GM19372 (cell line): ENCODE measurements around the gene NBAS.
A peak's percentile ranks its signal among the peaks of the same experiment; 100 is the strongest.

ENCODE experiments used
- ATAC-seq: cut with Tn5 transposase; IDR thresholded peaks from one replicate; pipeline ENCODE4 v1.9.1; 2021; ENCODE audit warnings: mild to moderate bottlenecking, low read depth, moderate library complexity; ENCODE audit not compliant: unreplicated experiment

NBAS gene

DNA sequence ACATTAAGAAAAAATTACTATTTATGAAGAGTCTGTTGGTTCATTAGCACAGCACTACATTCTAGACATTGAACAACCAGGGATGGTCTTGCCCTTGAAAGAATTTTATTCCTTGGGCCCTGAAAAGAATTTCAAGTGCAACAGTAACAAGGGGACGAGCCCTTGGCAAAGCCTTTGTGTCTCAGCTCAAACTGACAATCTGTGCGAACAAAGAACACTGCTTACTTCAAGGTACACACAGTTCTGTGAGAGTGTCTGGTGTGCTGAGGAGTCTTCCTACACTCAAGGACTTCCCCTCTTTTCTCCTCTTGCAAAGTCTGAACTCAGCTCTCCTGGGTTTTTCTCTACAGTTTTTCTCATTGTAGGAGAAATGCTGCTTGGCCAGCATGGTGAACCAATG, 373.4 kb downstream of the NBAS start:
- ATAC-seq: no peak

DNA sequence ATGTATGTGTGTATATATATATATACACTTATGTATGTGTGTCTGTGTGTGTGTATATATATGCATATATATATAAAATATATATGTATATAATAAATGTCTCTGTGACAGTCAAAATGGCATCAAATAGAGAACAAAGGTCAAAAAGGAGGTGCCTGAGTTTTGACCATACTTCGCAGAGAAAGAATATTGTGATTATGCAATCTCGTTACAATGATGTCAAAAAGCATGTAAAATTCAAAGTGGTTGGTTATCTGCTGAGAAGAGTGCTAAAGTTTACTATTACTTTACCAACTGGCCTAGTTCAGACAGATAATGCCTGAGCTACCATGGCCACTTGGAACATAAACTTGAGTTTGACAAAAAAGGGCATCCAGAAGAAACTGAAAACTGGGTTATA, 375.0 kb downstream of the NBAS start:
- no peak for ATAC-seq

DNA sequence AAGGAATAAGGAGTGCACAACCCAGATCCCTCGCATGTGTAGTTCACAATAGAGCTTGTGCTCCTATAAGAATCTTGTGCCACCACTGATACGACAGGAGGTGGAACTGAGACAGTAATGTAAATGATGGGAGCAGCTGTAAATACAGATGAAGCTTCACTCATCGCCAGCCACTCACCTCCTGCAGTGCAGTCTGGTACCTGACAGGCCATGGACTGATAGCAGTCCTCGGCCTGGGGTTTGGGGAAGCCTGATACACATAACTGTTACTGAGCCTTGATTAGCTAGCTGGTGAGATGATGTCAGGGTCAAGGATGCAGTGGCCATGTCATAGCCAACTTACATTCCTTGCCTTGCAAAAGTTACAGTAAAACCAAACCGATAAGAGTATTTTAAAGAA, 376.6 kb downstream of the NBAS start:
- ATAC-seq: no peak

DNA sequence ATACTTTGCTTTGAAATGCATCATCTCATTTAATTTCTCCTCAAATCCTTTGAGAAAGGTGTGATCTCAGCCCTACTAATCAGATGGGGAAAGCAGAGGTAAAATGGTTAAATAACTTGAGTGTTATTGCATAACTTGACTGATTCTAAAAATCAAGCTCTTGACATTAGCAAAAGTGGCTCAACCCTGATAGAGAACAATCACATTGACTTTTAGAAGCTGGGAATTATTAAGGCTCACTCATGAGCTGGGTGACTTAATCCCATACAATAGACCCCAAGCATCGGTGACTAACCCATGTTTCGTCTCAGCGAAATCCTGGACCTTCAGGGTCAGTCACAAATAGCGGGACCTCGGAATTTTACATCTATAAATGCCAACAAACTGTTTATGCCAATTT, 378.9 kb downstream of the NBAS start:
- ATAC-seq: no peak

DNA sequence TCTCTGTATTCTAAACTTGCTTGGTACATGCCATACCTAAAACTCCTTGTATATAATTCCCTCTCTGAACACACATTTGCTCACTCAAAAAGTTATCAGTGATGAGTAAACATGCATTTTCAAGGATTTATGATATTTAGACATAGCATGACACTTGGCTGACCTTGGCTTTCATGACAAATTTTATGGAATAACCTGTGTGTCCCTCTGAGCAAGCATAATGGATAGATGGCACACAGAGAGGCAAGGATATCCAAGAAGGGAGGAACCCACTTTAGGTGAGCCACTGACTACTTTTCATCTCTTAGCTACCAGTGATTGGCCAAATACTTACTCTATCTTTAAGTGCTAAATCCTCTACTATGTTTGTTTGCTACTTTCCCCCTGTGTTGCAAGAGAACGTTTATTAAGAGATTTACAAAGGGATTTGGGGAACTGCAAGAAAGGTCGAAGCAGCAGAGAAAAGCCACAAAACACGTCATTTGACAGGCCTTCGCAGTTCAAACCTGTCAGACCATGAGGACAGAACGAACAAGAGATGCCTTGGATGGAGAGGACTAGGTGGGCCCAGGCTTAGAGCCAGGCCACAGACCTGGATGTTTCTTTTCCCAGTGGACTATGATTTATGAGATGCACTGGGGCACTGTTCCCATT, 379.9 kb downstream of the NBAS start:
- ATAC-seq: no peak

DNA sequence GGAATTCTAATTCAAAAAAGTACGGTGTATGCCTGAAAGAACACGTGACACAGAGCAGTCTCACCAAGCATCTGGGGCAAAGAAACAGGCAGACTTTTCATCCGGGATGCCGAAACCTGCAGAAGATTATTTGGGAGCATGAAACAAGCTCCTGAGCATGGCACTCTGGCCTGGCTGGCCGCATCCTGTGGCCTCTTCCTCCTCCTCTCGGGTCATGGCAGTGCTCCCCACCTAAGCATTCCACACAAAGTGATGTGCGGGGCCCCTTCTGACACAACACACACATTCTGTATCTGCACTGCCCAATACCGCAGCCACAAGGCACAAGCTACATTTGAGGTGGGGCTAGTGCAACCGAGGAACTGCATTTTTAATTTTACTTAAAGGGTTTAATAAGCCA, 380.8 kb downstream of the NBAS start:
- ATAC-seq: no peak

DNA sequence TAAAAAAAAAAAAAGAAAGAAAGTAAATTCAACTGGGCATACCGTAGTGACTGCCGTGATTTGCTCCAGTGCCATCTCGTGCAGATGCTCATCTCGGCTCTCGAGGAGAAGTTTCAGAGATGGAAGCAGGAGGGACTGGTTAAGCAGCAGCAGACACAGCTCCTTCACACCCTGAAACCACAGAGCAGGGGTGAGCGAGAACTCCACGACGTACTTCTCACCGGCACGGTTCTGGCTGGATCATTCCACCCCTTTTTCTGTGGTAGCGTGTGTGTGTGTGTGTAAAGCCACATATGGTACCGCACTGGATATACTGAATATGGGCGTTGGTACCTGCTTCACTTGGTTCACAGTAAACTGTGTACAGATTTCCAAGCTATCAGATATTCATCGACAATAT, 382.2 kb downstream of the NBAS start:
- no peak for ATAC-seq

DNA sequence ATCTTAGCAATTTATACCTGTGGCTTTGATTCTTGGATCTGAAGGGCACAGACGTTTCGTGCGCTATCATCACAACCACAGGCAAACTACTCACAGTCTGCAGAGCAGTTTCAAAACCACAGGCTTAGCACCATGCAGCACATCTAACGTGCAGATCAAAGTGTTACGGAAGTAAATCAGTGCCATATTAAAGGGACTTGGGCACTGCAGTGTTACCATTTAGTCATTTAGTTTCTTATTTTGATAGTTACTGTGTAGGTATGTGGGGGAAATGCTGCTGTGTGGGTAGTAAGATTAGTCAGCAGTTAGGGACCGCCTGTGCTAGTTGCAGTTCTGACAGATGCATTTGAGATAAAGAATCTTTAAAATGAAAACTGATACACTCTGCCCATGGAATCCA, 384.0 kb downstream of the NBAS start:
- peak; percentile 90 for ATAC-seq

DNA sequence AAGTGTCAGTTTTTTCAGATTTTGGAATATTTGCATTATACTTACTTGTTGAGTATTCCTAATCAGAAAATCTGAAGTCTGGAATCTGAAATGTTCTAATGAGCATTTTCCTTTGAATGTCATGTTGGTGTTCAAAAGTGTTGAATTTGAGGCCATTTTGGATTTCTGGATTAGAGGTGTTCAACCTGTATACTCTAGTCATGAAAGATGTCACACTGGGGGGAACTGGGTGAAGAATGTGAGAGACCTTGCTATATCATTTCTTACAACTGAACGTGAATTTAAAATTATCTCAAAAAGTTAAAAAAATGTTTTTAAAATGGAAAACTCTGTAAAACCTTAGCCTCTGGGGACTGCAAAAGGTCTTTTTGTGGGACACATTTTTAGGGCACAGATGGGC, 384.5 kb downstream of the NBAS start:
- no peak for ATAC-seq

DNA sequence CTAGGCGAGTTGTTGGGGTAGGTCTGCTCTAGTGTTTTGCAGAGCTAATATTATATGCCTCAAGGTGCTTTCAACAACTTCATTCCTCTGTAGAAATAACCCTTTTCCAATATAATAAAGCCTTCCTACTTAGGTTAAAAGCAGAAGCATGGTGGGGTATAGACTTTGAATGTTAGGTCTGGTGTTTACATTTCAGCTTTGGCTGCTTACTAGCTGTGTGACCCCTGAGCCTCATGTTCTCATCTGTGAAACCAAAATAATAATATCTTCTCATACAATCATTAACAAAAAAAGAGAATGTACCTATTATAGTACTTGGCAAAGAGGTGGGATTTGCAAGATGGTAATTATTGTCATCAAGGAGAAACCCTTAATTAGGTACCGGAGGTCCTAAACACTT, 386.6 kb downstream of the NBAS start:
- no peak for ATAC-seq

DNA sequence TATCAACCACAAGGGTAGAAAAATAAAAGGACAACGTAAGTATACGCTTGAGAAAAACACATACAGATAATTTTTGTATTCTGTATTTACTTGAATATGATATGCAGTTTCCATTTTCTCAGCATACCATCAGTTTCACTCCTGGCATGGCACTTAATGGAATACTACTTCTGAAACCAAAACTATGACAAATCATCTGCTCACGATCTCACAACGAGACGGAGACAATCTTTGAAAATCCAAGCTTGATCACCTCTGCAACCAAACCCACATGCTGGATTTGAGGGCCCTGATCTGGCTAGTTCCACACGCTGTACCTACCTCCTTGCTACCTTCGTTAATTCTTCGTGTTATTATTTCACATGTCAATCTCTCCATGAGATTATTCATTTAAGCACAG, 387.6 kb downstream of the NBAS start:
- ATAC-seq: no peak

DNA sequence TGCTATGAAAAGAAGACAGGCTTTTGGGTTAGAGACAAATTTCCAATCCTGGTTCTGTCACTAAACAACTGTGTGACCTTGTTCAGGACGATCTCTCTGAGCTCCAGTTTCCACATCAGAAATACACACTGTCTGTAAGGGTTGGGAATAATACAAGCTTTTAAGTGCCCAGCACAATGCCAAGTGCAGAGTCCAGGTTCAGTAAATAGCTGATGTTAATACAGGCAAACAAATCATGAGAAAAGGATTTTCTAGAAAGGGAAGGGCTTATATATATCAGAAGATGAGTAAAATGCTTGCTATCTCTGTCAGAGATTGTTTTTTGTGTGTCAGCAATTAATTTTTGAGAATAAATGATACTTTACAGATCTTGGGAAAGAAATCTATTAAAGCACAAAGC, 388.3 kb downstream of the NBAS start:
- no peak for ATAC-seq

DNA sequence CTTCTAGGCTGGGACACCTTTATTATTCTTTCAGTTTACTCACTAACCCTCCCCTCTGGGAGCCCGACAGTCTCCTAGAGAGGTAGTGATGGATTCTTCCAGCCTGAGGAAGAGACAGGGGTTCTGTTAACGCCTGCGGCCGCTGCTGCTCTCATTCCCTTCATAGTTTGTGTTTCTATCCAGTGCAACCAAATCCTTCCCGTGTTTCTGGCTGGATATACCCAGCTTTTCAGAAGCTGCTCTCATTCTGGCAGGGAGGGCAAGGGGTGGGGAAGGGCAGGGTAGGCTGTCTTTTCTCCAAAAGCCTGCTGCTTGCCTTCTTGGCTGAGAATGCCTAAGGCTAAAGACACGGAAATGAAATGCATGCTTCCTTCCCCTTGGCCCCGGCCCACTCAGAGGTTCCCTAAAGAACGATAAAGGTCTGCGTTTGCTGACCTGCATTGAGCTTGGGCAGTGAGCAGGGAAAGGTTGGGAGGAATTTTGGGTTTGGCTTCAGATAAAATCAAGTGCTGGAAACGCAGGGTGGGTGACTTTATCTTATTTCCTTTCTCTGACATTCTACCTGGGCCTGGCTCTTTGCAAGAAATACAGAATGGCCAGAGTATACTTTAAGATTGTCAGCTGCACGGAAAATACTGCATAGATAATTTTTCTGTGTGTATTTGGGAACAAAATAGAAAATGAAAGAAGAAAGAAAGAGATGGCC, 390.9 kb downstream of the NBAS start:
- no peak for ATAC-seq

DNA sequence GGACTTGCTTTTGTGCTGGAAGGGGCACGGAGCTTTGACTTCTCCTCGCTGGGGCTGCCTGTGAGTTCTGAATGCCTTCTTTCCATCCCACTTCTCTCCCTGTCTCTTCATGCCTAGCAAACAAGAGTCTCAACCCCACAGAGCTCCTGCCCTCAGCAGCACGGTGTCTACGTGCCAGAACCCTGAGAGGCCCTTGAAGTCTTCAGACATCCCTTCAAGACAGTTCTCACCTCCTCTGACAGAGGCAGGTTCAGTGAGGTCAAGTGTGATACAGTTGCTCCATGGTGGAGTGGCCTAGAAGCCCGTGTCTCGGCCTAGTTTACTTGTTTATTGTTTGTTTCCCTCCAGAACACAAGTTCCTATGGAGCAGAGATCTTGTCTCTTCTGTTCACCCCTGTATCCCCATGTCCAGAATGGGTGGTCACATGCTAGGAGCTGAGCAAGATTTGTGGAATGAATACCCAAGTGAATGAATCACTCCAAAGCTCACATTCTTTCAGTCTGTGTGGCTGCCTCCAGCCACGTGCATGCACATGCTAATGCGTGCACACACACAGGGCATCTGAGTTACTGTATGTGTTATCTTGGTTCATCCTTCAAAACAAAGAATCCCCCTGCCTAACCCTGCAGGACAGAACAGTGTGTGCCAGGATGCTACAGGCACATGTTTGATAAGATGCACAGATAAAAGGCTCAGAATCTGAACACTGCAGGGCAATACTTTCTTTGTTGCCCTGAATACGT, 391.6 kb downstream of the NBAS start:
- ATAC-seq: no peak

DNA sequence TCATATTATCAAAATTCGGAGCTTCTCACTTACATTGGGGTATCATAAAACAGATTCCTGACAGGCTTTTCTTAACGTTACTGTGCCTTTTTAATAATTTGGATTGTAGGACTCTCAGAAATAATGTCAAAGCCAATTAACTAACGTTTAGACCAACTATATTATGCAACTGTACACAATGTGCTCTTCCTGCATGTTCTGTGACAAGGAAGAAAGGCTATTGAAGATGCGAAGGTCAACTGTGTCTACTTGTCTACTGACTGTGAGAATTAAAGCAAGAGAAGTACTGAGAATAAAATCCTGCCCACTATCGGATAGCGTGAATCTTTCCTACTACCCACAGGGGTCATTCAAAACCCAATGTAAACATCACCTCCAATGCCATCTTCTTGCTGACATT, 393.0 kb downstream of the NBAS start:
- ATAC-seq: no peak

DNA sequence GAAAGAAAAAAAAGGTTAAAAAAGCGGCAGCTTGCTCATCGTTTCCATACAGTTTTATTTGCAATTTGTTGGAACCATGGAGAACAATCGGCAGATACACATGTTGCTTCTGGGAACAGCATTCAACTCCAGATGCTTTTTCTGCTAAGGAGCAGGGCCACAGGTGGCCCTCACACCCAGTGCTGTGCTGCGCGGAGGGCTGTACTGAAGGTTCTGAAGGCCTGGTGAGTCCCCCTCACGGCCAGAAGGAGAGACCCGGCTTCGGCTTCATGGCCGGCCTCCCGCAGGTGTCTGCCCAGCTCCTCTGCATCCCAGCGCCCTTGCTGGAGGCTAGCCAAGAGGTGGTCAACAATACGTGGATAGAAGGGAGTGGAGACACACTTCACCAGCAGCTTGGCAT, 394.3 kb downstream of the NBAS start:
- no peak for ATAC-seq

DNA sequence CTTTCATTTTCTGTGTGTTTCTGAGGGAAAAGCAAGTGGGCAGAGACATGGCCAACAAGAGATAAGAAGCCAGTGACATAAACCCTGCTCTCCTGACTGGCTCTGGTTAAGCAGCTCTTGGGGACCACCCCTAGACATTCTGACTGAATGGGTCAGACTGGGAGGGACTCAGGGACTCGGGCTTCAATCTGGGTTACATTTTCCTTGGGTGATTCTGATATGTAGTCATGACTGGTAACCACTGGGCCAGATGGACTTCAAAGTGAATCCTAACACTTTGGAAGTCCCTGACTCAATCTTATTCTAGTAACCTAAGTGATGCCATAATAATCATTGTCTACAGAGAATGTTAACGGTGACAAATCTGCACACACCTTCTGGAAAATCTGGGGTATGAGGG, 397.8 kb downstream of the NBAS start:
- ATAC-seq: no peak

DNA sequence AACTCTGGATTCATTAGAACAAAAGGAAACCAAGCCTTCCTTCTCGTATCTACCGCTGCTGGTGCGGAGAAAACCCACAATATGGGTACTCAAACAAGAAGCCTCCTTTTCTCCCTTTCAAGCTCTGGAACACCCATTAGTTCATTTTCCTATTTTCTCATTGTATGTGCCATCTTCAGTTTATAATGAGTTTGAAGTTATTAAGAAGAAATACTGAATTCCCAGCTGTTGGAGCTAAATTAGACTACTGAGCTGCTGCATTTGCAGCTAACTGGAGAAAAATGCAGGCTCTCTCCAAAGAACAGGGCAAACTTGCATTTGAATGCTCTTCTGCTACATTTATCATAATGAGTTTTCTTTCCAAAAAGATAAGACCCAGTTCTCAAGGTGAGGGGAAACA, 398.5 kb downstream of the NBAS start:
- no peak for ATAC-seq

DNA sequence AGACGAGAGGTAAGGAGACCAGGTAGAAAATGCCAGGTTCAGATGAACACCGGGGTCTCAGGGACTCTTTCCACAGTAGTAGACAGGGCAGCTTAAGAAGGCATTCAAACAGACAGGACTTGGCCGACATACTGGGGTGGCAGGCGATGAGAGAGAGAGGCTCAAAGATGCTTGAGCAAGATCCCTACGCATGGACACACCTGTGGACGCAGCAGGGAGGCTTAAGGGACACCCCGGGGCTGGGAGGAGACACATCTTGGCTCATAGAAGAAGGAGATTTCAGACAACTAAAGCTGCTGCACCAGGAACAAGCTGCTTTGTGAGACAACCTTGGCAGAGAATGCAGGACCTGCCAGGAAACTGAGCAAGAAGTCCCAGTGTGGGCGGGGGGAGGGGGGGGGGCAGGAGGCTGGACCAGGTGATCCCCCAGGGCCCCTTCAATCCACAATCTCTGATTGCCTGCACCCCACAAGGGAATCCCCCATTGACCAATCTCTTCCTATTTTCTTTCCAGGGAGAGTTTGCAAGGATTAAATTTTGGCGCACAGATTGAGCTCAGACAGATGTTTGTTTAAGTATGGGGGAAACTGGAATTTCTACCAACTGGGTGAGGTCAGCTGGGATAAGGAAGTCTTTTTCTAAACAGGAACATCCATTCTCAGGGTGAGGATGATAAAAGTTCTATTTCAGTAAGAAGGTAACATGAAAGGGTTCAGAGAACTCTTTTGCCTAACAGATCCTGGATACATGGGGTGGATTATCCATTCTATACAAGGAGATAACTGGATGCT, 400.7 kb downstream of the NBAS start:
- no peak for ATAC-seq

DNA sequence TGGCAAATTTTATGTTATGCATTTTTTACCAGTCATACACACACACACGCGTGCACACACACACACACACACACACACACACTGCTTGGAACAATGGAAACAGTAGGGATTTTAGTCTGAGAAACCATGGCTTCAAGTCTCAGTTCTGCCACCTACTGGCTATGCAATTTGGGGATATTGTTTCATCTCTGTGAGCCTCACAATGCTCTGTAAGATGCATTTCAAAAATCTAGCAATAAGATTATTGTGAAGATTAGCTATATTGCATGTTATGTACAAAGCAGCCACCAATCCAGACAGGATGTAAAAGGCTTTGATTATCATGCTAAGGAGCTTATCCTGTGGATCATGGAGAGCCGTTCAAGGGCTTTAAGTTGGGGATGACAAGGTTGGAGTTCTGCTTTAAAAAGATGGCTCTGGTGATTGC, 401.4 kb downstream of the NBAS start:
- no peak for ATAC-seq

DNA sequence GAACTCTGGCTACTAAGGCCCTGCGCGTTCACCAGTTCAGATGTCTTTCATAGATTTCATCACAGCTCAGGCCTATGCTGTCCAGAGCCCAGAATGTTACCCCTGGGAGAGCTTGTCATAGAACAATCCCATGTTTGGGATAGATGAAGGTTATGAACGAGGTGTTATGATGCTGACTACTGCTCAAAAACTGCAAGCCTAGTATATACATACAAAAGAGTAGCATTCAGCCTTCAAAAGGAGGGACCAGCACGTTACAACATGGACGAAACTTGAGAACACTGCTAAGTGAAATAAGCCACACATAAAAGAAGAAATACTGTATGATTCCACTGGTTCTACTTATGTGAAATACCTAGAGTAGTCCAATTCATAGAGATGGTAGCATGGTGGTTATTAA, 401.9 kb downstream of the NBAS start:
- ATAC-seq: no peak
